NAMALWA (cell line): ENCODE results near the gene SH3BP4.

ENCODE experiments used
- DNase-seq: peaks from one replicate; pipeline ENCODE4 v3.0.0-alpha.2; 2015; ENCODE audit warnings: low spot score

The SH3BP4 gene

GRCh38 chr2:234983011-234983726, 31.4 kb downstream of the SH3BP4 start:
- DNase-seq = no peak

- no peak for DNase-seq
Observed at GRCh38 chr2:234985608-234986245, 33.9 kb downstream of the SH3BP4 start.

DNA sequence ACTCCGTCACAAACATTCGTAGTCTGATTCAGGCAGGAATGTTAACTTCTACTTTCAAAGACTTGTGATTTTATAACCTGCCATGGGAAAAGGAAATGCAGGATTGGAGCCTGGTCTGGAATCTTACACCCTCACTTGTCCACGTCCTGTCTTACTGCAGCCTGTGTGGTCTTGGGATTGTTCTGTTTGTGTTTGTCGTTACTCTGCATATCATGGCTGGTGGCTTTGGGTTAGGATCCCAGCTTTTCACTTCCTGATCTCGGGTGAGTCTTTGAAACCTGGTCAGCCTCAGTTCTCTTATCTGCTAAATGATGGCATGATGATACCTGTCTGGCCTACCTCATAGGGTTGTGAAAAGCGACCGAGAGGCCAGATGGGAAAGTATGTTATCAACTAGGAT, 34.6 kb downstream of the SH3BP4 start:
- no peak for DNase-seq

GRCh38 chr2:234986876-234987720, 35.3 kb downstream of the SH3BP4 start:
- DNase-seq = no peak

DNA sequence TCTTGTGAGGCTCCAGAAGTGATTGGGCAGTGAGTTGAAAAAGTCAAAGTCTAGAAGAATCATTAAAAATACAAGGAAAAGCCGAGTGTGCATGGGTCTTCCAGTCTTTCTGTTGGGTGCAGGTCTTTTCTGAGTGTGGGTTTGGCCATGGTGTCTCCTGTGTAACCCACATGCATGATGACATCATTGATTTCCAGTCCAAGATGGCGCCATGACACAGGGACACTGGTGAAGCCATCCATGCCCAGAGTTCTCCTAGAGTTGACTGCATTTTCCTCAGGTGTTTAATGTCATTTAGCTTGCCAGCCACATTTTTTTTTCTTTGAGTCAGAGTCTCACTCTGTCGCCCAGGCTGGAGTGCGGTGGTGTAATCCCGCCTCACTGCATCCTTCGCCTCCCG, 35.9 kb downstream of the SH3BP4 start:
- no peak for DNase-seq

DNA sequence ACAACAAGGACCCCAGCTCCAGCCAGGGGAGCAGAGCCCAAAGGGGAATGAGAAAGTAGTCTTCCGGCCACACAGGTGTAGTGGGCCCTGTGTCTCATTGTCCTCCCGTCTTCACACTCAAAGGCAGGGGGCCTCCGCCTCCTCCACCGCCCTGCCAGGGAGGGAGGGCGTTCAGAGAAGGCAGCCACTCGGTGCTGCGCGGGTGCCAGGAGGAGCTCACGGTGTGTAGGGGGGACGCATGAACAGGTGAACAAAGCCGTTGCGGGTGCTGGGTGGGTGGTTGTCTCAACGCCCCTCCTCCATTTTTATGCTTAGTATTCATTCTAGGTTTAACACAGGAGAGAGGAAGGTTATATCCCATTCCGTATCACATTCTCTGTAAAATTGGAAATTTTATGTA, 36.7 kb downstream of the SH3BP4 start:
- DNase-seq = no peak

- no peak for DNase-seq
Observed at GRCh38 chr2:234989183-234989701, 37.4 kb downstream of the SH3BP4 start.

GRCh38 chr2:234990300-234990699, 38.5 kb downstream of the SH3BP4 start:
- DNase-seq = no peak

DNA sequence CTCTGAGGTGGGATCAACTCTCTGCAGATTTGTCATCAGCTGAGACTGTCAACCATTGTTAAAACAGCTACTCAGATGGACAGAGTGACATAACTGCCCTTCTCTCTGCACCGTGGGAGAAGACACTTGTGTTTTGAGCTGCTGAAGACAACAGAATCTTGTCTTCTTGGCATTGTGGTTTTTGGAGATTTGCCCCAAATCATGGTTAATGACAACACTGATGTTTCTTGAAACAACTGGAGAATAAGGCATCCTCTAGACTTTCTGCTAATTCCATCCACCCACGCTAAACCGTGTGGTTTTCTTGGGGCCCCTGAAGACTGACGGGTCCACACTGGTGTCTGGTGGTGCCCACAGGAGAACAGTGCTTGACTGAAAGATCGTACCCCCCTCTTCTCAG, 39.5 kb downstream of the SH3BP4 start:
- DNase-seq = no peak

GRCh38 chr2:234991793-234992192, 40.0 kb downstream of the SH3BP4 start:
- no peak for DNase-seq

- no peak for DNase-seq
Observed at GRCh38 chr2:234992196-234992595, 40.4 kb downstream of the SH3BP4 start.

- no peak for DNase-seq
Observed at GRCh38 chr2:234992624-234993349, 41.0 kb downstream of the SH3BP4 start.

DNA sequence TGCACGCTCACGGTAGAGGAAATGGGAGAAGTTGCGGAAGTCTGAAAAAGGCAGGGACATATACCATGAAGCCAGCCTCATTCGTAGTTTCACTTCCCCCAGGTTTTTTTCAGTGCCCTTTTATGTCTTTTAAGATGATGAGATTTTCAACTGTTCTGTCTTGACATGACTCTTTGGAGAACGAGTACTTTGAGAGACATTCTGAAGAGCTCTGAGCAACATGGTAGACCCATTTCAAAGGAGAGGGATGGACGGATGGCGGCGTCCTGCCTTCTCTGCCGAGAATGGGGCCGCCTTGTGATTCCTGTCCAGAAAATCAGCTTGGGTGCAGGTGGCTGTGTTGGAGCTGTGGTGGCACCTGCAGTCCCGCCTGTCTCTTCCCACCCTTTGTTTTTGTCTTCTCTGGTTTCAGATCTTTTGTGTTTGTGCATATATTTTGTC, 41.7 kb downstream of the SH3BP4 start:
- DNase-seq = no peak

- no peak for DNase-seq
Observed at GRCh38 chr2:234994438-234995321, 42.9 kb downstream of the SH3BP4 start.

- no peak for DNase-seq
Observed at GRCh38 chr2:234995332-234996068, 43.7 kb downstream of the SH3BP4 start.

DNA sequence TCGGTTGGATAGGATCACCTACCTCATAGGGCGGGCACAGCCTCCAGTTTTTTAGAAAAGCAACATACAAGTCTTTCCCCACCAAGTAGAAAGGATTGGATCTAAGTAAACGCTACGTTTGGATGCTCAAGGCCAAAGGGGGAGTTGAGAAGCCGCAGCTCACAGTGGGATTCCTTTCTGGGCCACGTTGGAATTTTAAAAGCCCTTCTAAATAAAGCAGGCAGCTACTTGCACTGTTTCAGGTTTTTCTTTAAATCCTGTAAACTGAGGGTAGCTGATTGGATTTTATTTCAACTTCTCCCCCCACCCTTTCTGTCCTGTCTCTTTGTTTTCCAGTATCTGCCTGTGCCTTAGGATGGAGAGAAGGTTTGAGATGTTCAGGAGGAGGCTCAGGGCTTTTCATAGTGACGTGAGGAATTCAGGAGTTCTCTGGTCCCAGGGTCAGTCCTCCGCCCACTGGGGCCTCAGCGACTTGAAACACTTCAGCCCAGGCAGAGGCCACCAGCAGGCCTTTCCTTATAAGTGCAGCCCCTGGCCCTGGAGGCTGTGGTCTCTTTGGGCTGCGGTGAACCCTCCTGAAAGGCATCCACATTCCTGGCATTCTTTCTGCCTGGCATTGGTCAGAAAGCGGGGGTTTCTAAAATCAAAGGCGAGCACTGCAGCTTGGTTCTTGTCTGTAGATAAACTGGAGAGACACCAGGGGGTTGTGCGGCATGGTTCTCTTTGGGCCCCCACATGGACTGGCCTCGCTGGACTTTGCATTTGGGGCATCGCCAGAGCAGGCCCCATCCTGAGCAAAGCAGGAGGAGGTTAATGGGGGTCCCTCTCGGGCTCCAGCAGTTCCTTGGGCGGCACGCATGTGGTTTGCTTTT, 44.5 kb downstream of the SH3BP4 start:
- DNase-seq = no peak

- DNase-seq = no peak
Observed at GRCh38 chr2:234996941-234997270, 45.1 kb downstream of the SH3BP4 start.

GRCh38 chr2:234997389-234997788, 45.6 kb downstream of the SH3BP4 start:
- DNase-seq = no peak
